HG03060 (cell line): ENCODE results near the gene SLC17A6.

Experiments used
- ATAC-seq: cut with Tn5 transposase; IDR thresholded peaks from one replicate; pipeline ENCODE4 v1.9.1; 2021; ENCODE audit warnings: low read depth, moderate number of reproducible peaks; ENCODE audit not compliant: unreplicated experiment

The SLC17A6 gene

DNA sequence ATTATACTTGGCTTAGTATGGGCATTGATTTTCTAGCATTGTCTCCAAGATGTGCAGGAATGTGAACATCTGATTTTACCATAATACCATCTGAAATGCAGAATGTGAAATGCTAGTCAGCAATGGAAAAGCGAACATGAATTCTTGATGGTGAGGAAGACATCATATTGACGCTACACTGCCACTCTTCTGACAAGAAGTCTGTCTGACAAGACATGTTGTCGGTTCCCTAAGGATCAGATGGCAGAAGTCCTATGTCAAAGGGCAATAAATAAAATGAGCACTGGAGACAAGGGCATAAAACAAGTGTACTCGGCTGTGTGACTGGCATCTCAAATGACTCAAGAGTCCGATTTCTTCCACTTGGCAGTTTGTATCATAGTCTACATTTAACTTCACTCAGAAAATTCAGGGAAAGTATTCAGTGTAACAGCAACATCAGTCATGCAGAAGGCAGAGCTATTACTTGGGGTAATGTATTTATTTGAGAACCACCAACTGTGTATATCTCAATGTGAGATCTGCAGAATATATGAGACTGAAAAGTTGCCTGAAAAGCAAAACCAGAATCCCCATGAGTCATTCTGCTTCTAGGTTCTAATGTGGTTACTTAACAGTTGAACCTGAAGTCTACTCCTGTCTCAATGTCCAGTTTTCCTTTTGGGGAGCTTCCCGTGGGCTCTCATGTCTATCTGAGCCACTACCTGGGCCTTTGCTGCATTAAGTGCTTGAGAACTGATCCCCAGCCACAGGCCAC lies 51.5 kb downstream of the SLC17A6 start:
- no peak for ATAC-seq

DNA sequence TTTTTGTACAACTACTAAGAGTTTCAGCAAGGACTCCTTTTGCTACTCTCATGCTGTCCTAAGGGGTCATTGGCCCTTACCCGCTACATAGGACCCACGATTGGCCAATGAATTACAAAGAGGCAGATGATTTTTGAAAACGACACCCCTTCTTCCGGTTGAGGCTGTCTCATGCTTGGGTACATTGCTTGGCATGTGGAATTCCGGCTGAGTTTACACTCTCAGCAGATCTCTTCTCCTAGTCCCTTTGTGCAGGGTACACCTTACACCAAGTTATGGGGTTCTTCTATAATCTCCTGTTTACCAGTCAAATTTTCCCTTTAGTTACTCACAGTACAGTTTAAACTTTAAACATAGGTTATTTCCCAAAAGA lies 52.1 kb downstream of the SLC17A6 start:
- no peak for ATAC-seq

DNA sequence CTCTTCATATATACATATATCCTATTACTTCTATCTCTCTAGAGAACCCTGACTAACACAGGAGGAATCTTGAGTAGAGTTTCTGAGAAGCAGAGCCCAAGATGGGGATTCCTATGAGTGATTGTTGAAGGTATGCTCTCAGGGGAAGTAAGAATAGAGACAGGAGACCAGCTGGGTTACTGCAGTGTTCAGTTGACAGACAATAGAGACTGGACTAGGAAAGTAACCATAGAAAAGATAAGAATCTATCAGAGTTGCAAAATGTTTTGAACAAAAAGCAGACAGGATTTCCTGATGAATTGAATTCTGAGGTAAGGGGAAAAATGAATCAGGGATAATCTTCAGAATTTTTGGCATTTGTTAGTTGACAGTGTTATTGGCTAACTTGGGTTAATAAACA lies 54.4 kb downstream of the SLC17A6 start:
- ATAC-seq, result no peak

DNA sequence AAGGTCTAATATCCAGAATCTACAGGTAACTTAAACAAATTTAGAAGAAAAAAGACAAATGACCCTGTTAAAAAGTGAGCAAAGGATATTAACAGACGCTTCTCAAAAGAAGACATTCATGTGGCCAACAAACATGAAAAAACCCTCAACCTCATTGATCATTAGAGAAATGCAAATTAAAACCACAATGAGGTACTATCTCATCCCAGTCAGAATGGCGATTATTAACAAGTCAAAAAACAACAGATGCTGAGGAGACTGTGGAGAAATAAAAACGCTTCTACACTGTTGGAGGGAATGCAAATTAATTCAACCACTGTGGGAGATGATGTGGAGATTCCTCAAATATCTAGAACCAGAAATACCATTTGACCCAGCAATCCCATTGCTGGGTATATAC lies 67.2 kb downstream of the SLC17A6 start:
- ATAC-seq, result no peak

DNA sequence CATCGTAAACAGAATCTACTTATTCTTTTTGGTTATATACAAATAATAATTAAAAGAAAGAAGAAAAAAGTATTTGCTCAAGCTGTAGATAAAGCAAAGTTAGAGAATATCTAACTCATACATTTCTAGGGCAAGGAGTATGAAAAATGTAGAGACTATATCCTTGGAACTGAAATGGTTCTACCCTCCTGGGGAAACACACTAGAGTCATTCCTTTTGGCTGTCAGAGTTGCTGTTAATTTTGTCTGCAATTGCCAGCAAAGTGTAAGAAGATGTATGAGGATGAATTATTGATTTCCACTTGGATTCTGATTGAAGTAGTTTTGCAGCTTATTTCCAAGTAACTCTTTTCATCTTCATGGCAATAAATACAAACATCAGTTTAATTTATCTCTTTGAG lies 69.1 kb downstream of the SLC17A6 start:
- ATAC-seq, result no peak

DNA sequence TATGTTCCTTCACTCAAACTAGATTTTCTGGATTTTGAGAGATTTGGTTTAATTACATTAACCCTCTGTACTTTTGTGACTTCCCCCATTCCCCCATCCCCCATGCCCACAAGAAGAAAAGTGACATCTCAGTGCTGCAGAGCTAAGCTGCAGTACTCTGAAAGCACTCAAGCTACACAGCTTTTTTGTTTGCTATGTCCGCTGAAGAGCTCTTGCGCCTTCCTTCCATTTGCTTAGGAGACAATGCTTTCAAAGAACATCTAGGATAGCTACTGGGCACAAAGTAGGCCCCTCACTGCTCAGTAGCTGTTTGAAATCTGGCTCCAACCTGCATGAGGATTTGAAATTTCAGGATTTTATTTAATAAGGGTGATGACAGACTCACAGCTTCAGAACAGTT lies 69.7 kb downstream of the SLC17A6 start:
- ATAC-seq, result no peak

DNA sequence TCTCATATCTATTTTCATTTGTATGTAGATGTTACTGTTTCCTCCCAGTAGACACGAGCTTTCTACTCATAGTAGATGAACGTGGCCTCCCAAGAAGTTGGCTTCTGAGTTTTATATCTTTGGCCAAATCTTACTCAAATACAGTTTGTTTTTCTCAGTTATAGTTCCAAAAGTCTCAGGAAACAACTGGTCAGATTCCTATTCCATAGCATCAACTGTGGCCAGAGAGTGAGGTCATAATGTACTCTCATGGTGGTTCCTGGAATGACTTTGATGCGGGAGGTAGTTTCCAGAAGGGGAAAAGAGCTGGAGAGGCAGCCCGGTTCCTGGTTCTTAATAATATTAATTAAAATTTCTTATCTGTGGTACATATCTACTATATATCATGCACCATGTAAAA lies 77.3 kb downstream of the SLC17A6 start:
- no peak for ATAC-seq

DNA sequence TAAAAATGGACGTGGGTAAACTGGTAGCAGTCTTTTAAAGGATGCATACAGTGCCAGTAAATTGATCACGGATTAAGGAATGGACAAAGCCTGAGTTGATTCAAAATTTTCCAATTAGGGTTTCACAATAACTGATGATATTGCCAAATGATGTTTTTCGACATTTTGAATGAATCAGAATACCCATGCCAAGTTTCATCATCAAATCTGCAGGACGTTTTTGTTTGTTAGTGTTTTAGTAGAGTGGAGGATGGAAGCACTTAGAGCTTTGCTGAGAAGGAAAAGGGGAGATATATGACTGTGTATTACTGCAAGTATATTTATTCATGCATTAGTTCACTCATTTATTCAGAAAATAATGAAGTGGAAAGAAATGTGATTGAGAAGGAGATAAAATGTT lies 78.3 kb downstream of the SLC17A6 start:
- ATAC-seq, result no peak

DNA sequence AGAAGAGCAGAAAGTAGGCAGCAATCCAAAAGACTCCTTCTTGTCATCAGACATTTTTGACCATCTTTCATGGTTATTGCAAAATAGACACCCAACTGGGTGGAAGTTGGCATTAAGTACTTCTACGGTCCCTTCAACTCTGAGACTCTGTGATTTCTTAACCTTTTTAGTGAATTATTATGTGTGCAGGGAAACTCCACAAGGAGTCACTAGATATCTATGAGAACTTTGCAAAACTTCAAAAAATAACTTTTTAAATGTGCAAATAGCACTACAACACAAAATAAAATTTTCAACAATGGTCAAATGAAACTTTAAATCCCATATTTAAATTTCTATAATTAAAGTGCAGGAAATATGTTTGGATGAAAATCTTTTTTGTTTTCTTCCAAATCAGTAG lies 88.7 kb downstream of the SLC17A6 start:
- no peak for ATAC-seq
